Measurements from ENCODE around the gene CTSZ.
"Not testable (repeated sequence)": the region's sequence is repeated elsewhere in the genome, so short reads cannot be mapped to it uniquely, and the experiment has no call there.

The CTSZ gene

GRCh38 chr20:59015812-59016711, 9.0 kb upstream of the CTSZ start:
- no peak for TF ChIP-seq POU2F2 (IDR thresholded peaks at IDR 0.05; ENCODE audit: low read depth, low read length)
- no peak for TF ChIP-seq POLR2AphosphoS5 (IDR thresholded peaks at IDR 0.05; ENCODE audit: low read depth, low read length)
- no peak for TF ChIP-seq TAF1 (IDR thresholded peaks at IDR 0.05; ENCODE audit: low read depth, low read length)
- no peak for TF ChIP-seq PAX5 (IDR thresholded peaks at IDR 0.05; ENCODE audit: insufficient read depth, low read length, severe bottlenecking)
- TF ChIP-seq SPI1 (IDR thresholded peaks at IDR 0.05; ENCODE audit: low read depth, low read length): peak; percentile 55
- TF ChIP-seq POLR2A (IDR thresholded peaks at IDR 0.05; ENCODE audit: low read depth, low read length): no peak
- no peak for DNase-seq (ENCODE audit: insufficient read length, low spot score)
- FAIRE-seq: no peak

GRCh38 chr20:59015411-59015810, 8.4 kb upstream of the CTSZ start:
- DNase-seq (ENCODE audit: insufficient read length, low spot score) (no peak), FAIRE-seq (no peak)
- TF ChIP-seq POLR2A (IDR thresholded peaks at IDR 0.05; ENCODE audit: low read depth, low read length) (no peak), PAX5 (IDR thresholded peaks at IDR 0.05; ENCODE audit: insufficient read depth, low read length, severe bottlenecking) (no peak), POU2F2 (IDR thresholded peaks at IDR 0.05; ENCODE audit: low read depth, low read length) (no peak), TAF1 (IDR thresholded peaks at IDR 0.05; ENCODE audit: low read depth, low read length) (no peak), SPI1 (IDR thresholded peaks at IDR 0.05; ENCODE audit: low read depth, low read length) (no peak), POLR2AphosphoS5 (IDR thresholded peaks at IDR 0.05; ENCODE audit: low read depth, low read length) (no peak)

GRCh38 chr20:59014680-59015389, 7.8 kb upstream of the CTSZ start:
- TF ChIP-seq POLR2AphosphoS5 (IDR thresholded peaks at IDR 0.05; ENCODE audit: low read depth, low read length) (no peak), PAX5 (IDR thresholded peaks at IDR 0.05; ENCODE audit: insufficient read depth, low read length, severe bottlenecking) (no peak), TAF1 (IDR thresholded peaks at IDR 0.05; ENCODE audit: low read depth, low read length) (no peak), SPI1 (IDR thresholded peaks at IDR 0.05; ENCODE audit: low read depth, low read length) (no peak), POLR2A (IDR thresholded peaks at IDR 0.05; ENCODE audit: low read depth, low read length) (no peak), POU2F2 (IDR thresholded peaks at IDR 0.05; ENCODE audit: low read depth, low read length) (no peak)
- FAIRE-seq (no peak), DNase-seq (ENCODE audit: insufficient read length, low spot score) (no peak)

GRCh38 chr20:59013959-59014608, 7.0 kb upstream of the CTSZ start:
- TF ChIP-seq TAF1 (IDR thresholded peaks at IDR 0.05; ENCODE audit: low read depth, low read length): no peak
- TF ChIP-seq POLR2AphosphoS5 (IDR thresholded peaks at IDR 0.05; ENCODE audit: low read depth, low read length): no peak
- TF ChIP-seq POU2F2 (IDR thresholded peaks at IDR 0.05; ENCODE audit: low read depth, low read length): no peak
- TF ChIP-seq POLR2A (IDR thresholded peaks at IDR 0.05; ENCODE audit: low read depth, low read length): no peak
- TF ChIP-seq PAX5 (IDR thresholded peaks at IDR 0.05; ENCODE audit: insufficient read depth, low read length, severe bottlenecking): no peak
- TF ChIP-seq SPI1 (IDR thresholded peaks at IDR 0.05; ENCODE audit: low read depth, low read length): no peak
- DNase-seq (ENCODE audit: insufficient read length, low spot score) (no peak), FAIRE-seq (no peak)

GRCh38 chr20:59013031-59013951, 6.2 kb upstream of the CTSZ start:
- DNase-seq (ENCODE audit: insufficient read length, low spot score) (no peak), FAIRE-seq (no peak)
- TF ChIP-seq POLR2AphosphoS5 (IDR thresholded peaks at IDR 0.05; ENCODE audit: low read depth, low read length) (no peak), PAX5 (IDR thresholded peaks at IDR 0.05; ENCODE audit: insufficient read depth, low read length, severe bottlenecking) (no peak), TAF1 (IDR thresholded peaks at IDR 0.05; ENCODE audit: low read depth, low read length) (no peak), POLR2A (IDR thresholded peaks at IDR 0.05; ENCODE audit: low read depth, low read length) (no peak), POU2F2 (IDR thresholded peaks at IDR 0.05; ENCODE audit: low read depth, low read length) (no peak), SPI1 (IDR thresholded peaks at IDR 0.05; ENCODE audit: low read depth, low read length) (no peak)

GRCh38 chr20:59011874-59012157, 4.8 kb upstream of the CTSZ start:
- not testable (repeated sequence) for DNase-seq (ENCODE audit: insufficient read length, low spot score); FAIRE-seq

- no peak for TF ChIP-seq POLR2A (IDR thresholded peaks at IDR 0.05; ENCODE audit: low read depth, low read length)
- TF ChIP-seq TAF1 (IDR thresholded peaks at IDR 0.05; ENCODE audit: low read depth, low read length): no peak
- TF ChIP-seq POLR2AphosphoS5 (IDR thresholded peaks at IDR 0.05; ENCODE audit: low read depth, low read length): no peak
- TF ChIP-seq SPI1 (IDR thresholded peaks at IDR 0.05; ENCODE audit: low read depth, low read length): no peak
- TF ChIP-seq POU2F2 (IDR thresholded peaks at IDR 0.05; ENCODE audit: low read depth, low read length): no peak
- TF ChIP-seq PAX5 (IDR thresholded peaks at IDR 0.05; ENCODE audit: insufficient read depth, low read length, severe bottlenecking): no peak
- FAIRE-seq: no peak
- no peak for DNase-seq (ENCODE audit: insufficient read length, low spot score)
These were observed 4.2 kb upstream of the CTSZ start for GRCh38 chr20:59010995-59011873.
